Mucosa of gallbladder (tissue), 1 donor: ENCODE measurements around the gene NFKB1. TPM values are rescaled to one million over a fixed set of nuclear protein-coding genes. Genes with fewer than 3 reads are reported as not detected.
"Not testable (repeated sequence)": the region's sequence is repeated elsewhere in the genome, so short reads cannot be mapped to it uniquely, and the experiment has no call there.

Experiments
- DNase-seq: peaks from one replicate; pipeline ENCODE4 v3.0.0-alpha.2; 2020; ENCODE audit warnings: low spot score
- total RNA-seq: library from RNA; stranded (reverse); gene quantifications from one replicate; pipeline ENCODE4 v1.2.1, GENCODE V29; 2021
- donor health status: DM: no; HTN: no; CAD: no.

Gene NFKB1
- total RNA-seq, 1 donor from 2014 or later: 36.9 TPM

GRCh38 chr4:102599455-102599854 lies 98.3 kb downstream of the NFKB1 start:
- no peak for DNase-seq

GRCh38 chr4:102599886-102600285 lies 98.7 kb downstream of the NFKB1 start:
- DNase-seq: no peak

- DNase-seq: no peak
Observed at GRCh38 chr4:102600689-102601088, 99.5 kb downstream of the NFKB1 start.

GRCh38 chr4:102601586-102602227 lies 100.5 kb downstream of the NFKB1 start:
- DNase-seq: no peak

- DNase-seq: no peak
Observed at GRCh38 chr4:102604222-102604940, 103.2 kb downstream of the NFKB1 start.

GRCh38 chr4:102606261-102606660 lies 105.1 kb downstream of the NFKB1 start:
- no peak for DNase-seq

- DNase-seq: peak; percentile 60
Observed at GRCh38 chr4:102606846-102607450, 105.8 kb downstream of the NFKB1 start.

GRCh38 chr4:102608190-102608589 lies 107.0 kb downstream of the NFKB1 start:
- no peak for DNase-seq

GRCh38 chr4:102610007-102610406 lies 108.8 kb downstream of the NFKB1 start:
- DNase-seq: no peak

GRCh38 chr4:102610476-102610875 lies 109.3 kb downstream of the NFKB1 start:
- no peak for DNase-seq

- no peak for DNase-seq
Observed at GRCh38 chr4:102612210-102612609, 111.1 kb downstream of the NFKB1 start.

- DNase-seq: no peak
Observed at GRCh38 chr4:102612824-102613366, 111.7 kb downstream of the NFKB1 start.

GRCh38 chr4:102614801-102615200 lies 113.6 kb downstream of the NFKB1 start:
- DNase-seq: no peak

- DNase-seq: no peak
Observed at GRCh38 chr4:102616636-102617035, 115.5 kb downstream of the NFKB1 start.

GRCh38 chr4:102619021-102619420 lies 117.9 kb downstream of the NFKB1 start:
- DNase-seq: not testable (repeated sequence)

- not testable (repeated sequence) for DNase-seq
Observed at GRCh38 chr4:102619776-102620631, 118.8 kb downstream of the NFKB1 start.

- DNase-seq: peak; percentile 71
Observed at GRCh38 chr4:102620697-102621497, 119.7 kb downstream of the NFKB1 start.

GRCh38 chr4:102623622-102624021 lies 122.5 kb downstream of the NFKB1 start:
- no peak for DNase-seq

GRCh38 chr4:102624505-102624904 lies 123.3 kb downstream of the NFKB1 start:
- no peak for DNase-seq

GRCh38 chr4:102625232-102625930 lies 124.2 kb downstream of the NFKB1 start:
- peak; percentile 68 for DNase-seq
